HG03039 (cell line): ENCODE data around the gene VAMP1.
"Not testable (repeated sequence)": the region's sequence is repeated elsewhere in the genome, so short reads cannot be mapped to it uniquely, and the experiment has no call there.

Experiments
- ATAC-seq: cut with Tn5 transposase; IDR thresholded peaks from one replicate; pipeline ENCODE4 v1.9.1; 2021; ENCODE audit warnings: mild to moderate bottlenecking, moderate library complexity; ENCODE audit not compliant: unreplicated experiment

The VAMP1 gene

GRCh38 chr12:6452245-6452943 lies 18.1 kb downstream of the VAMP1 start:
- no peak for ATAC-seq

DNA sequence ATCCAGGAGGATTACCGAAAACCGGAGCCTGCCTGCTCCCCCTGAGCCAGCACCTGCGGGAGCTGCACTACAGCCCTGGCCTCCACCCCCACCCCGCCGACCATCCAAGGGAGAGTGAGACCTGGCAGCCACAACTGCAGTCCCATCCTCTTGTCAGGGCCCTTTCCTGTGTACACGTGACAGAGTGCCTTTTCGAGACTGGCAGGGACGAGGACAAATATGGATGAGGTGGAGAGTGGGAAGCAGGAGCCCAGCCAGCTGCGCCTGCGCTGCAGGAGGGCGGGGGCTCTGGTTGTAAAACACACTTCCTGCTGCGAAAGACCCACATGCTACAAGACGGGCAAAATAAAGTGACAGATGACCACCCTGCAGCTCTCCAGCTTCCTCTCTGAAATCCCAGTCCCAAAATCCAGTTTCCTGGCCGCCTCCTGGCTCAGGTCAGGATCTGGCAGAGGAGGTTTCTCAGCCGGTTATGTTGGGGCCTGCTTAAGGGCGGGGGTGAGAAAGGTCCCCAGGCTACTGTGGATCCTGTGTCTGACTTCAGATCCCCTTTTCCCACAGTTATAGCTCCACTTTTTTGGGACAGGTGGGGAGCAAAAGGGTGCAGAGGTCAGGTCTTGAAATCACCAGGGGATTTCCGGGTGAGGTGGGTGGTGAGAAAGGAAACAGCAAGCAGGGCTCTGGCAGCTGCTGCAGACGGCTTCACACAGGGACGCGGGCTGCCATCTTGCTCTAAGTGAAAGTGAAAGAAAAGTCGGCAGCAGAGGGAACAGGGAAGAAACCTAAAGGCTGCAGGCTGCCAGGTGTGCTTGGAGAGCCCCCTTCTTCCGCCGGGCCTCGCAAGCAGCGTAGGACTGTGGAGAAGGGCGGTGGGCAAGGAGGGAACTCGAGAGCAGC lies 18.9 kb downstream of the VAMP1 start, which contains the start of gene TAPBPL:
Gene TAPBPL (plus strand): TSS at position 695 of the 897 bp plus-strand sequence. CDS start 207 bp downstream, outside the sequence.
- peak; percentile 53 for ATAC-seq

DNA sequence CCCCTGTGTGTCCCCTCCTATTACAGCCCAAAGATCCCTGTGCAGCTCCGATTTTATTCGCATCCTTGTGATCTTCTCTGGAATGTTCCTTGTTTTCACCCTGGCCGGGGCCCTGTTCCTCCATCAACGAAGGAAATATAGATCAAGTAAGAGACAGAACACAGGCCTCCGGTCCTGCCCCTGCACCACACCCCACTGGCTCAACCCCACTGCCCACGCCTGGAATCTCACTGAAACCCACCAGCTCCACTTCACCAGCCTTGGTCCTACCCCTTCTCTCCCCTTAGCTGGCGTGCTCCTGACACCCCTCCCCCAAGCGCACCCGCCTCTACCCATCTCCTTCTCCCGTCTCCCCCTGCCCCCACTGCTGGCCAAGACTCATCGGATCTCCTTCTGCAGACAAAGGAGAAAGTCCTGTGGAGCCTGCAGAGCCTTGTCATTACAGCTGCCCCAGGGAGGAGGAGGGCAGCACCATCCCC lies 19.6 kb downstream of the VAMP1 start:
- no peak for ATAC-seq

DNA sequence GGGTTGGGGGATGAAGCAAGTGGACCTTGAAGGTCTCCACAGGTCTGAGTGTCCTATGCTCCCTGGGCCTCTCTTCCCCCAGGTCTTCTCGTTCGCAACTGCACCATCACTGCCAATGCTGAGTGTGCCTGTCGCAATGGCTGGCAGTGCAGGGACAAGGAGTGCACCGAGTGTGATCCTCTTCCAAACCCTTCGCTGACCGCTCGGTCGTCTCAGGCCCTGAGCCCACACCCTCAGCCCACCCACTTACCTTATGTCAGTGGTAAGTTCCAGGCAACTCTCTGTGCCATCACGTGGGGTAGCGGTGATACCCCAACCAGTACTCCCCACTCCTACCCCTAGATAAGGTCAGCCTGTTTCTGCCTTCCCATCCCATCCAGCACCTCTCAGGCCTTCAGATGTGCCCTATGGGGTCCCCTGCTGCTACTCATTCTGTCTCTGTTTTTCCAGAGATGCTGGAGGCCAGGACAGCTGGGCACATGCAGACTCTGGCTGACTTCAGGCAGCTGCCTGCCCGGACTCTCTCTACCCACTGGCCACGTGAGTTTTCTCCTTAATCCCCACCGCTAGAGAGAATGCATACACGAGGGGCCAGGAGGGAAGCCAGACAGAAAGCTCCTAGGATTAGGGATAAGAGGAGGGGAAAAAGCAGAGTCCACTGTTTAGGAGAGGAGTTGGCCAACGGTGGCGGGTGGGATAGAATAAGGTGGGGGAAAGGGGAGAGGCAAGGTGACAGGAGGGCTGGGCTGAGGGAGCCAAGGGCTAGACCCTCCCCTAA lies 20.2 kb downstream of the VAMP1 start:
- no peak for ATAC-seq

DNA sequence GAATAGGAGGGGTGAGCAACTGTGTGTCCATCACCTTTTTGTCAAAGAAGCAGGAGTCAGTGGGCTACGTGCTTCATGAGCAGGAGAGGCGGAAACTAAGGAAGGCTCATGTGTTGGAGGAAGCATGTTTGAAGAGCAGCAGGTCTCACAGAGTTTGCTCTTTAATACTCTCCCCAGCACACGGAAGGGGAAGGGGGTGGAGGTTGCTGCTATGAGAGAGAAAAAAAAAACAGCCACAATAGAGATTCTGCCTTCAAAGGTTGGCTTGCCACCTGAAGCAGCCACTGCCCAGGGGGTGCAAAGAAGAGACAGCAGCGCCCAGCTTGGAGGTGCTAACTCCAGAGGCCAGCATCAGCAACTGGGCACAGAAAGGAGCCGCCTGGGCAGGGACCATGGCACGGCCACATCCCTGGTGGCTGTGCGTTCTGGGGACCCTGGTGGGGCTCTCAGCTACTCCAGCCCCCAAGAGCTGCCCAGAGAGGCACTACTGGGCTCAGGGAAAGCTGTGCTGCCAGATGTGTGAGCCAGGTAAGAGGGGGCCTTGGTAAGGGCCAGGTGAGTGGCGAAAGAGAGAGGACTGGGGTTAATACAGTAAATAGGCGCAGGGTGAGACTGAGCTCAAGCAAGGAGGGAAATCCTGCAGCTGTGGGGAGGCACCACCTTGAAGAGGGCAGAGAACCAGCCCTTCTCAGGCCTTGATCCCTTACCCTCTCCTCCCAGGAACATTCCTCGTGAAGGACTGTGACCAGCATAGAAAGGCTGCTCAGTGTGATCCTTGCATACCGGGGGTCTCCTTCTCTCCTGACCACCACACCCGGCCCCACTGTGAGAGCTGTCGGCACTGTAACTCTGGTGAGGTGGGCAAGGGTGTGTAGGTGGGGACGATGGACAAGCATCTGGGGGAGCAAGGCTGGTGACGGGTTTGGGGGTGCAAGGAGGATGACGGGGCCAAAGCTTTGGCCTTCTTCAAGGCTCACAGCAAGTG lies 25.5 kb downstream of the VAMP1 start, which contains the start of gene CD27:
Gene CD27 (plus strand): TSS at position 252 of the 985 bp plus-strand sequence. CDS start 141 bp downstream, at position 393.
- no peak for ATAC-seq

- ATAC-seq, result no peak
Measured at GRCh38 chr12:6444031-6444430, 26.4 kb downstream of the VAMP1 start.

GRCh38 chr12:6443361-6443983 lies 27.0 kb downstream of the VAMP1 start:
- no peak for ATAC-seq

DNA sequence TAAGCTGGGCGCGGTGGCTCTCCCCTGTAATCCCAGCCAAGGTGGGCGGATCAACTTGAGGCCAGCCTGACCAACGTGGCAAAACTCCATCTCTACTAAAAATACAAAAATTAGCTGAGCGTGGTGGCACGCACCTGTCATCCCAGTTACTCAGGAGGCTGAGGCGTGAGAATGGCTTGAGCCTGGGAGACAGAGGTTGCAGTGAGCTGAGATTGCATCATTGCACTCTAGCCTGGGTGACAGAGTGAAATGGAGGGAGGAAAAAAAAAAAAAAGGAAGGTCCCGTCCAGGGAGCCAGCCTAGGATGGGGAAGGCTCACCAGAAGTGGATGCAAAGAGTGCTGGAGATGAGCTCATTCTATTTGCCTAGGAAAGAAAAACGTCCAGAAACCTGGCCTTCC lies 27.6 kb downstream of the VAMP1 start:
- no peak for ATAC-seq

- no peak for ATAC-seq
Measured at GRCh38 chr12:6440391-6440790, 30.1 kb downstream of the VAMP1 start.

DNA sequence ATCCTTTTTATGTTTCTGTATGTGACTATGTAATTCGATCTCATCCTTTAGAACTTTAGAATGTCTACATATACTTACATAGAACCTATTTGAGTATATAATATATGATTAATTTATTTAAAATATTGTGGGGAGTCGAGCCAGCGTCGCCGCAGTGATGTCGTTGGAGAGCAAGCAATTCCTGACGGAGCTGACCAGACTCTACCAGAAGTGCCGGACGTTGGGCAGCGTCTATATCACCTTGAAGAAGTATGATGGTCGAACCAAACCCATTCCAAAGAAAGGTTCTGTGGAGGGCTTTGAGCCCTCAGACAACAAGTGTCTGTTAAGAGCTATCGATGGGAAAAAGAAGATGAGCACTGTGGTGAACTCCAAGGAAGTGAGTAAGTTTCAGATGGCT lies 32.1 kb downstream of the VAMP1 start:
- ATAC-seq, result no peak

DNA sequence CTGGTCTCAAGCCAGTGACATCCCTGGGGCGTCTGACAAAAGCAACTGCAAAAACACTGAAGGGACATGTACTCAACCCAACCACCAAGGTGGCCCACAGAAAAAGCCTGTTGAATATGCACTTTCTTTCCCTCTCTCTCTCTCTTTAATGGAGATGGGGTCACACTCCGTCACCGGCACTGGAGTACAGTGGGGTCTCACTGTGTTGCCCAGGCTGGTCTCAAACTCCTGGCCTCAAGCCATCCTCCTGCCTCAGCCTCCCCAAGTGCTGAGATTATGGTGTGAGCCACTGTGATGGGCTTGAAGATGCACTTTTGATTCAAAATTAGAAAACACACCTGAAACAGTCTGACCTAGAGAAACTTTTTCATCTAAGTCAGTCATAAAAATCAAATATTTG lies 32.9 kb downstream of the VAMP1 start:
- ATAC-seq, result no peak

DNA sequence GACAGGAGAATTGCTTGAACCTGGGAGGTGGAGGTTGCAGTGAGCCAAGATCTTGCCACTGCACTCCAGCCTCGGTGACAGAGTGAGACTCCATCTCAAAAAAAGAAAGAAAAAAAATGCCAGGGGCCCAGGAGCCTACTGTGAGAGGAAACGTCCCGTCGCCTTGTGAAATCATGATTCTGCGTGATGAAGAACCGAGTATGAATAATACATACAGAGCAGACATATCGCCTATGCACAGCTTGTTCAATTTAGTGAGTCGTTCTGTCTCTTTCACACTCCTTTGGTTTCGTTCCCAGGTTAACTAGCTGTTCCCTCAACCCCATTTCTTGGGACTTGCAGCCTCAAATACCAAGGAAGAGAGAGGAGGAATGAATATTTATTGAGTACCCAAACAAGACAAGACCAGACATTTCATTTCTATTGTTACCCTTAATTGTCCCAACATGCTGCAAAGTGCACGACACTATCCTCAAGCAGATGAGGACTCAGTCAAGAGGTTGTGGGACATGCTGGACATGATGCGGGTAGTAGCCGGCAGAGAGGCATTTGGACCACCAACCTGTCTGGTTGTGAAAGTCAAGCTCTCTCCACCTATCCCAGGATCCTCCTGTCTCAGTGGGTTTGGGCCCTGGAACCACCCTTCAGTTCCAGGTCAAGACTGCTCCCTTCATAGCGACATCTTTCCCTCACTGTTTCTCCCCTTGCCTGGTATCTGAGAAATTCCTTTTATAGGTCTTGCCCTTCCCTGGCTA lies 34.3 kb downstream of the VAMP1 start:
- ATAC-seq, result no peak

DNA sequence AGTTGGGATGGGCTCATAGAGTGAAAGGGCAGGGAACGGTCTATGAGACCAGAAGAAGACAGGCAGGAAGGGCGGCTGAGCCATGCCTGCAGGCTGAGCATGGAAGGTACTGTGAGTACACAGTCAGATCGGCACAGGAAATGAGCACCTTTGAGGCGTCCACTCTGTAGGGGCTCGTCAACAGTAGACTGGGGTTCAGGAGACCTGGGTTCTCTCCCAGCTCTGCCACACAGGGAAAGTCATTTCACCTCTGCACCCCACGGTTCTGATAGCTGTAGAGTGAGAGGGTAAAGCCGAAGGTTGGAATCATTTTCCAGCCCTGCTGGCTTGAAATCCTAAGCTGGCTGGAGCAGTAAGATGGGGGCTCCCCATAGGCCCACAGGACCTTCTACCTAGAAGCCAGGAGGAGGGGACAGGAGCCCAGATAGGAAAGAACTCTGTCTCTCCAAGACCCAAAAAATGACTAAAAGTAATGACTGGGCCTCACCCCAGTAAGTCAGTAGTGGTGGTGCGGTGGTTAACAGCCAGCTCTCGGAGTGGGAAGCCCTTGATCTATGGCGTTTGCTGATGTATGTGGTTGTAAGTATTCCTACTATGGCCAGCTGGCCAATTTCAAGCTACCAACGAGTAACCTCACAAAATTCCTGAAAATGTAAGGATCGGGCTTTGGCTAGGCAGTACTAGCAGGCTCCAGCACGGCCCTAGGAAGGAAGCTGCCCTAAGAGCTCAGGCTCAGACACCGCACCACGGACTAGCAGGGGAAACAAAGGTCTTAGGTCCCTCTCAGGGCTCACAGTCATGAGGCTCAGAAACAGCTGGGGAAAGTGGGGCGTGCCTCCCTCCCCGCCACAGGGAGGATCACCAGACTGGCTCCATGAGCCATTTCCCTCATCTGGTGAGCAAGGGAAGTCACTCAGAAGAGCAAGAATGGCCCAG lies 36.0 kb downstream of the VAMP1 start:
- no peak for ATAC-seq

DNA sequence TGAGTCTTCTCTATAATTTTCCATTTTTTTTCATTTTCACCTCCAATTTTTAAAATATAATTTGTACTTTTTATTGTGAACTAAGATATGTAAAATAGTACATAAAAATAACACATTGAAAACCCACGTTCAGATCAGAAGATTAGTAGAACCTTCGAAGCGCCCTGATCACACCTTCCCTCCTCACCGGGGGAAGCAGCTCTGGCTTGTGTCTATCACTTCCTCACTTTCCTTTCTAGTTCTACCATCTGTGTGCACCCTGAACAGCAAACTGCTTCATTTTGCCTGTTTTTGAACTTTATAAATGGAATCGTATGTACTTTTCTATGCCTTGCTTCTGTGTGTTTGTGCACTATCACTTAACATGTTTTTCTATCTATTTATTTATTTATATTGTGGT lies 37.5 kb downstream of the VAMP1 start:
- ATAC-seq, result no peak

DNA sequence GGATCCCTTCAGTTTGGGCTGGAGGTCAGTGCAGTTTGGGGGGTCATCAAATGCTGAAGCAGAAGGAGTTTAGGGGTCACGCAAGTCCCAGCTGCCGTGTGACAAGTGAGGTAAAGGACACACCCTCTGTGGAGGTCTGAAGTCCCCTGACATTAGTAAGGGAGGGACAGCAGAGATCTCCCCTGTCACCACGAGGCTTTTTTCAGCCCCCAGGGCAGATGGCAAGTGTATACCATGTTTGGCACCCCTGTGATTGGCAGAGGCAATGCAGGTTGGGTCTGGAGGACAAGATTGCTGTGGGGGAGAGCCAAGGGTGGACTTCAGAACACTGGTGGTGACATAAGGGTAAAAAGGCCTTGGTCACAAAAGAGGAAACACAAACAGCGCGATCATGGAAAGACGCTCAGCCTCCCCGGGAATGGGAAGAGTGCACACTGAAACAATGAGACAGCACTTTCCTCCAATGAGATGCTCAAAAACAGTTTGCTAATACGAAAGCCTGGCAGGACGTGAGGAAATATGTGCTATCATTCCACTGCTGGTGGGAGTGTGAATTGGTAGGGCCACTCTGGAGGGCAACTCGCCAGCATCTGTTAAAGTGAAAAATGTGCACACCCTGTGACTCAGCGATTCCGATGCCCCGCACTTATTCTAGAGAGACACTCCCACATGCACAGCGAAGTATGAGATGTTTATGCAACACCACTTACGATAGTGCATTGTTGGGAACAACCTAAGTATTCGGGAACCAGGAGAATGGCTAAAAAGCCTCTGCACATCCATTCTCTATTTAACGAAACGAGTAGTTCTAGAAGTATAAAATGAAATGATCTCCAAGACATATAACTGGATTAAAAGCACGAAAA lies 40.1 kb downstream of the VAMP1 start:
- ATAC-seq, result no peak

DNA sequence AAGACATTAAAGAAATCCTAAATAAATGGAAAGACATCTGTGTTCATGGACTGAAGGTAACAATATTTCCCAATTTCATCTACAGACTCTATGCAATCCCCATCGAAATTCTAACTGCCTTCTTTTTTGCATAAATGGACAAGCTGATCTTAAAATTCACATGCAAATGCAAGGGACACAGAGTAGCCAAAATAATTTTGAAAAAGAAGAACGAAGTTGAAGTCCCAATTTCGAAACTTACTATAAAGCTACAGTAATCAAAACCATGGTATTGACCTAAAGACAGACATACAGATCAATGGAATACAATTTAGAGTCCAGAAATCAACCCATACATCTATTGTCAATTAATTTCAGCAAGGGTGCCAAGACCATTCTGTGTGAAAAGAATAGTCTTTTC lies 42.2 kb downstream of the VAMP1 start:
- ATAC-seq, result no peak

- ATAC-seq, result not testable (repeated sequence)
Measured at GRCh38 chr12:6427796-6428195, 42.7 kb downstream of the VAMP1 start.
